Prostate gland (tissue), 2 donors: Measurements from ENCODE around the gene TXNRD2. TPM values are rescaled to one million over a fixed set of nuclear protein-coding genes. Genes with fewer than 3 reads are reported as not detected.
"Not testable (repeated sequence)": the region's sequence is repeated elsewhere in the genome, so short reads cannot be mapped to it uniquely, and the experiment has no call there.

Source experiments
- DNase-seq: peaks from one replicate; pipeline ENCODE4 v3.0.0-alpha.2; 2019; ENCODE audit warnings: low spot score
- H3K27ac ChIP-seq, 2 donors: fragments of 200-600 bp; sonication (generic); 2 replicates each; pipeline ENCODE4 v1.5.1; 2017 to 2019
- H3K27me3 ChIP-seq: fragments of 200-600 bp; sonication (generic); replicated peaks from 2 replicates; pipeline ENCODE4 v1.5.1; 2019; ENCODE audit not compliant: insufficient read depth
- H3K36me3 ChIP-seq, 2 donors: fragments of 200-600 bp; sonication (generic); 1 replicate in 1 of 2; 2 replicates in 1 of 2; pipeline versions ENCODE4 v1.5.1 to v1.8.1; 2017 to 2019
- H3K4me1 ChIP-seq: fragments of 200-600 bp; sonication (generic); replicated peaks from 2 replicates; pipeline ENCODE4 v1.5.1; 2019
- H3K4me3 ChIP-seq, 2 donors: fragments of 200-600 bp; sonication (generic); 2 replicates each; pipeline ENCODE4 v1.5.1; 2017 to 2019
- H3K9me3 ChIP-seq: fragments of 200-600 bp; sonication (generic); 2 replicates; pipeline ENCODE4 v1.5.1; 2017
- CTCF ChIP-seq, 4 experiments: fragments of 200-600 bp in 2 of 4; fragments of 450-650 bp in 2 of 4; sonication (generic) in 2 of 4; IDR thresholded peaks; 1 replicate in 3 of 4; 2 replicates in 1 of 4; pipeline ENCODE4 v1.5.1; 2016 to 2019; ENCODE audit warnings: antibody characterized with exemption in 4 of 4, mild to moderate bottlenecking in 2 of 4, moderate library complexity in 2 of 4
- POLR2A ChIP-seq: fragments of 450-650 bp; IDR thresholded peaks from one replicate; pipeline ENCODE4 v1.6.1; 2016; ENCODE audit warnings: antibody characterized with exemption, mild to moderate bottlenecking
- POLR2AphosphoS5 ChIP-seq: sonication (generic); formaldehyde crosslinking; IDR thresholded peaks from one replicate; pipeline ENCODE4 v1.6.1; 2017; ENCODE audit warnings: antibody characterized with exemption
- WGBS: methylation state at CpG from one replicate; pipeline ENCODE4 v1.1.5; 2018; 5-methylcytosine and 5-hydroxymethylcytosine counted together
- intact Hi-C: fragments of 100-400 bp; cut with DNase I; formaldehyde crosslinking; loops from one replicate; pipeline ENCODE4 v1.14.2; 2022
- total RNA-seq, 2 donors: library from RNA; depleted of rRNA; stranded (reverse); fragments of >200 nt; gene quantifications; one replicate each; pipeline ENCODE4 v1.1.0, GENCODE V29; 2016

The TXNRD2 gene
- total RNA-seq, 2 donors from 2014 or later = 62.1 to 84.5 TPM

DNA sequence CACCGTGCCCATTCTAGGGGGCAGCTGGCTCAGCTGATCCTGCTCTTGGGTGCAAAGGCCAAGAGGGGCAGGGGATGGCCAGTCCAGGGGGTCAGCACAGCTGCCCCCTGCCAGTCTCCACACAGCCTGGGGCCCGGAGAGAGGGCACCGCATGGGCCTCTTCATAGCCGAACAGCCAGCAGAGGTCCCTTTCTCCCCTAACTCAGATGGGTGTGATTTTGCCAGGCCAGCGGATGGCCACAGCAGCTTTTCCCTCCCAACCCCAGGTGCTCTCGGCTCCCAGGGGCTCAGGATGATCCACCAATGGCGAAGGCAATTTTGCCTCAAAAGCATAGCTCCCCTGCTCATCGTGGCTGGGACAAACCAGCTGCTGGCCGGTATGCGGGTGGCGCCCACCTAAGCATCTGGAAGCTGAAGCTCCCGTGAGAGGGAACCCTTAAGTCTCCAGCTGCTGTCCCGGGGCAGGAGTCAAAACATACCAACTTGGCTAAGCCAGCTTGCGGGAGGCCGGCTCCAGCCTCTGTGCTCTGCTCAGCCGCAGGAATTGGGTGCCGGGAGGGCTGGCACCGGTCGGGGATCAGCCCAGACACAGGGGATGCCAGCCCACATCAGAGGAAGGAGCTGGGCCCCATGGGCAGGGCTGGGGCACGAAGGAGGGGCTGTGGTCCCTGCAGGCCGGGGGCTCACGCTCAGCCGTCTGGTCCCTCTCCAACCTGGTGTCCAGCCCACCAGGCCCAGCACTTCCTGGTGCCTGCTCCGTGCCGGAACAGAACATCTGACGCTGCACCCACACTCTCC is 56.5 kb downstream of the TXNRD2 start:
- no peak for TF ChIP-seq POLR2AphosphoS5
- TF ChIP-seq CTCF (IDR thresholded peaks at IDR 0.05) = no peak
- TF ChIP-seq POLR2A = no peak
- no peaks in the 10 kb centered on the region for H3K36me3 ChIP-seq
- peaks cover under 1% of the 10 kb centered on the region for H3K4me1 ChIP-seq
- WGBS = 83% methylated on average over 26 of the region's 26 CpGs
- intact Hi-C loops = no loop called here
- no peak overlapping the region for H3K4me3 ChIP-seq
- H3K27me3 ChIP-seq = no peaks in the 10 kb centered on the region
- no peaks in the 10 kb centered on the region for H3K9me3 ChIP-seq
- DNase-seq = no peak
- H3K27ac ChIP-seq = no peak overlapping the region

GRCh38 chr22:19884161-19884953 is 57.3 kb downstream of the TXNRD2 start:
- no peak overlapping the region for H3K27ac ChIP-seq
- H3K4me3 ChIP-seq = no peak overlapping the region
- no peaks in the 10 kb centered on the region for H3K27me3 ChIP-seq
- no peak for DNase-seq
- H3K36me3 ChIP-seq = no peaks in the 10 kb centered on the region
- no peak for TF ChIP-seq POLR2A
- TF ChIP-seq POLR2AphosphoS5 = no peak
- no peak for TF ChIP-seq CTCF (IDR thresholded peaks at IDR 0.05)
- WGBS = 90% methylated on average over 15 of the region's 15 CpGs
- H3K9me3 ChIP-seq = no peaks in the 10 kb centered on the region
- intact Hi-C loops = no loop called here
- peaks cover 7% of the 10 kb centered on the region for H3K4me1 ChIP-seq

DNA sequence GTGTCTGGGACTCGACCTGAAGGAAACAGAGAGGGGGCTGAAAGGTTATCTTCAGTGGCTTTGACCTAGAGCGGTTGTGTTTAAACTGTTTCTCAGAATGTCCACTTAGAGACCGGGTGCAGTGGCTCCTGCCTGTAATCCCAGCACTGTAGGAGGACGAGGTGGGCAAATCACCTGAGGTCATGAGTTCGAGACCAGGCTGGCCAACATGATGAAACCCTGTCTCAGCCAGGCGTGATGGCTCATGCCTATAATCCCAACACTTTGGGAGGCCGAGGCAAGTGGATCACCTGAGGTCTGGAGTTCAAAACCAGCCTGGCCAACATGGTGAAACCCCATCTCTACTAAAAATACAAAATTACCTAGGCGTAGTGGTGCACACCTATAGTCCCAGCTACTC is 58.2 kb downstream of the TXNRD2 start:
- H3K4me3 ChIP-seq, H3K9me3 ChIP-seq, H3K36me3 ChIP-seq, intact Hi-C loops, DNase-seq, H3K27me3 ChIP-seq, H3K27ac ChIP-seq: not testable (repeated sequence)
- WGBS = 94% methylated on average over 8 of the region's 8 CpGs
- peaks cover 11% of the 10 kb centered on the region for H3K4me1 ChIP-seq

GRCh38 chr22:19882446-19883381 is 58.9 kb downstream of the TXNRD2 start:
- peaks cover 17% of the 10 kb centered on the region for H3K4me1 ChIP-seq
- intact Hi-C loops = no loop called here

More at GRCh38 chr22:19882446-19883381, 58.9 kb downstream of the TXNRD2 start:
- H3K4me3 ChIP-seq = no peak overlapping the region
- no peak for DNase-seq
- TF ChIP-seq CTCF (IDR thresholded peaks at IDR 0.05) (no peak), POLR2A (no peak)
- no peaks in the 10 kb centered on the region for H3K9me3 ChIP-seq
- WGBS = 90% methylated on average over 26 of the region's 26 CpGs
- H3K36me3 ChIP-seq = no peaks in the 10 kb centered on the region
- no peak overlapping the region for H3K27ac ChIP-seq
- no peaks in the 10 kb centered on the region for H3K27me3 ChIP-seq
